HG03558 (cell line): ENCODE data around the gene NKIRAS1.
A peak's percentile ranks its signal among the peaks of the same experiment; 100 is the strongest.
"Not testable (repeated sequence)": the region's sequence is repeated elsewhere in the genome, so short reads cannot be mapped to it uniquely, and the experiment has no call there.

Experiments used
- ATAC-seq: cut with Tn5 transposase; IDR thresholded peaks from one replicate; pipeline ENCODE4 v1.9.1; 2021; ENCODE audit warnings: moderate number of reproducible peaks; ENCODE audit not compliant: unreplicated experiment; ENCODE audit errors: extremely low read depth

The NKIRAS1 gene

GRCh38 chr3:23873941-23874340 is 42.8 kb downstream of the NKIRAS1 start:
- no peak for ATAC-seq

- ATAC-seq: no peak
Observed at GRCh38 chr3:23872330-23872729, 44.5 kb downstream of the NKIRAS1 start.

GRCh38 chr3:23871361-23871760 is 45.4 kb downstream of the NKIRAS1 start:
- ATAC-seq: not testable (repeated sequence)

GRCh38 chr3:23870663-23871043 is 46.1 kb downstream of the NKIRAS1 start:
- not testable (repeated sequence) for ATAC-seq

GRCh38 chr3:23869977-23870662 is 46.7 kb downstream of the NKIRAS1 start:
- ATAC-seq: no peak

GRCh38 chr3:23867838-23868237 is 49.0 kb downstream of the NKIRAS1 start:
- no peak for ATAC-seq

GRCh38 chr3:23867400-23867799 is 49.4 kb downstream of the NKIRAS1 start:
- no peak for ATAC-seq

GRCh38 chr3:23865595-23866396 is 51.0 kb downstream of the NKIRAS1 start:
- peak; percentile 73 for ATAC-seq

- ATAC-seq: no peak
Observed at GRCh38 chr3:23864931-23865330, 51.9 kb downstream of the NKIRAS1 start.

GRCh38 chr3:23863060-23863459 is 53.7 kb downstream of the NKIRAS1 start:
- ATAC-seq: no peak

- no peak for ATAC-seq
Observed at GRCh38 chr3:23861689-23862088, 55.1 kb downstream of the NKIRAS1 start.

- ATAC-seq: no peak
Observed at GRCh38 chr3:23859839-23860382, 56.9 kb downstream of the NKIRAS1 start.

GRCh38 chr3:23859012-23859743 is 57.6 kb downstream of the NKIRAS1 start:
- no peak for ATAC-seq

- no peak for ATAC-seq
Observed at GRCh38 chr3:23856286-23856685, 60.5 kb downstream of the NKIRAS1 start.

GRCh38 chr3:23849462-23849861 is 67.3 kb downstream of the NKIRAS1 start:
- not testable (repeated sequence) for ATAC-seq

- no peak for ATAC-seq
Observed at GRCh38 chr3:23845326-23846216, 71.2 kb downstream of the NKIRAS1 start.

GRCh38 chr3:23843869-23844268 is 72.9 kb downstream of the NKIRAS1 start:
- no peak for ATAC-seq
